Left colon (tissue), 2 donors: Measurements from ENCODE around the gene PFN3. TPM values are rescaled to one million over a fixed set of nuclear protein-coding genes. Genes with fewer than 3 reads are reported as not detected.

Experiments
- ATAC-seq: fragments of 200-7000 bp; cut with Tn5 transposase; one replicate; pipeline ENCODE4 v1.9.1; 2020; ENCODE audit warnings: mild to moderate bottlenecking, moderate library complexity
- DNase-seq, 2 donors: peaks; one replicate each; pipeline ENCODE4 v3.0.0-alpha.2; 2020
- intact Hi-C, 2 donors: fragments of 100-400 bp; cut with DNase I in 1 of 2; cut with micrococcal nuclease in 1 of 2; formaldehyde crosslinking; loops; one replicate each; pipeline versions ENCODE4 v1.11.2 to v1.14.0; 2022; cut with DNase I, micrococcal nuclease
- long read RNA-seq: library from polyadenylated mRNA; unstranded; transcript quantifications from one replicate; pipeline ENCODE4 v2.0.0, GENCODE V29; 2021
- total RNA-seq, 2 donors: library from RNA; stranded (reverse); fragmentation: NEBNext Ultra II Directional; extraction: Animal tissue kit (Norgen Biotek cat#: 25700); gene quantifications; one replicate each; pipeline ENCODE4 v1.2.1, GENCODE V29; 2021
- donor health status: DM: no; HTN: no; CAD: no.
- donor health status: DM: yes; HTN: yes; CAD: no.

Gene PFN3, protein sequence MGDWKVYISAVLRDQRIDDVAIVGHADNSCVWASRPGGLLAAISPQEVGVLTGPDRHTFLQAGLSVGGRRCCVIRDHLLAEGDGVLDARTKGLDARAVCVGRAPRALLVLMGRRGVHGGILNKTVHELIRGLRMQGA
- not detected for total RNA-seq
- long read RNA-seq = 0 reads

DNA sequence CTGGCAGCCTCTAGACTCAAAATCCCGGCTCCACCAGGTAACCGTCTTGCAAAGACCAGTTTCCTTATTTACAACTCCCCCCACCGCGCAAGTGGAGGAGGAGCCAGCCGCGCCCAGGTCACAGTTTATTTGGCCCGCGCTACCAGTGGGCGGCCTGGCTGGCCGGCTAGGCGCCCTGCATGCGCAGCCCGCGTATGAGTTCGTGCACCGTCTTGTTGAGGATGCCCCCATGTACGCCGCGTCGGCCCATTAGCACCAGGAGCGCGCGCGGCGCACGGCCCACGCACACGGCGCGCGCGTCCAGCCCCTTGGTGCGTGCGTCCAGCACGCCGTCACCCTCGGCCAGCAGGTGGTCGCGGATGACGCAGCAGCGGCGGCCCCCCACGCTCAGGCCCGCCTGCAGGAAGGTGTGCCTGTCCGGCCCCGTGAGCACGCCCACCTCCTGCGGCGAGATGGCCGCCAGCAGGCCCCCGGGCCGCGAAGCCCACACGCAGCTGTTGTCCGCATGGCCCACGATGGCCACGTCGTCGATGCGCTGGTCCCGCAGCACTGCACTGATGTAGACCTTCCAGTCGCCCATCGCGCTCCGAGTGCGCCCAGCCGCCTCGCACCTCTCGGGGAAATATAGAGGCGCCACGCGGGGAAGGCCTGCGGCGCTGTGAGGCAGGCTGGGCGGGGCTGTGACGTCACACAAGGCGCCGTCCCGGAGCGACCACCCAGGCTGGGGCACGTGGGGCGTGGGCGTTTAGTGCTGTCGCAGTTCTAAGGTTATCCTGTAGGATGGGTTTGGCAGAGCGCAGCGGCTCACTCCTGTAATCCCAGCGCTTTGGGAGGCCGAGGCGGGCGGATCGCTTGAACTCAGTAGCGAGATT lies at the start of gene PFN3:
Gene PFN3 (minus strand): TSS at position 665 of the 872 bp plus-strand sequence. CDS start 85 bp downstream, at position 580.
- ATAC-seq = peak; percentile 44
- intact Hi-C loops = loop anchor here in 1 of 2 donors (5.0 kb wide), 1 partner anchor 52 kb away; no protein-coding TSS in a partner anchor
- peak; percentile 82 to 86 for DNase-seq

DNA sequence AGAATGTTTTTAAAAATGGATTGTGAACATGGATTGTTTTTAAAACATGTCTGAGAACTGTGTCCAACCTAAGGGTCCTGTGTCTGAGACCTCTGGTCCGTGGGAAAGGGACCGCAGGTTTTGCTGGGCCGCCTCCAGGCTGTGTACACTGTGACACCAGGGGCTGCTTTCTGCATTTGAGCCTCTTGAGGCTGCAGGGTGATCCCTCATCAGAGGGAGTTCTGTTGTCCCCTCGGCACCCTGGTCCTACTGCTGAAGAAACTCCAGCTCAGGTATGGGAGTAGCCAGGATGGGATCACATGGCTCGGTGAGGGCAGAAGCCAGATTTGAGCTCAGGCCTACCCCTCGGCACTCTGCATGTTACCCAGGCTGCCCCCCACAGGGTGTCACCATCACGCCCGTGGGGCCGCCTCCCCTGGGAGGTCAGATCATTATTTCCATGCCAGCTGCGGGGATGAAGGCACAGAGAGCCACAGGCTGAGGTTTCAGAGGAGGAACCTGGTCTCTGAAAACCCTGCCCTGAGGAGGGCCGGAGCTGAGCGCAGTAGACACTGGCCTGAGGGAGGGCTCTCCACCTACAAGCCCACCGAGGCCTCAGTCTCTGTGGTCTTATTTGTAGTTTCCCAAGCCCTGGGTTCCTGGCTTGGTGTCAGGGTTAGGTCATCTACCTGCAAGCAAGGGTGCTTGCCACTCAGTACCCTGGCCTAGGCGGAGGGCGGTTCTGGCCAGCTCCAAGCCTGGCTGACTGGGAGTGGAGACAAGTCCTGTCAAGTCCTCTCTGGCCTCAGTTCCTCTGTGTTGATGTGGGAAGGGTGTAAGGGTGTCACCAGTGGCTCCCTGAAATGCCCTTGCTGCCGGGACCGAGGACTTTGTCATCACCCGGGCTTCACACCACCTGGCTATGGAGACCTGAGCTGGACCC lies 48.9 kb upstream of the PFN3 start:
- ATAC-seq = no peak
- DNase-seq = no peak
- intact Hi-C loops = loop anchor here (5.0 kb wide), 3 partner anchors 47 to 132 kb away; partner anchors contain the start of gene PFN3 (in 1 of the 2)

DNA sequence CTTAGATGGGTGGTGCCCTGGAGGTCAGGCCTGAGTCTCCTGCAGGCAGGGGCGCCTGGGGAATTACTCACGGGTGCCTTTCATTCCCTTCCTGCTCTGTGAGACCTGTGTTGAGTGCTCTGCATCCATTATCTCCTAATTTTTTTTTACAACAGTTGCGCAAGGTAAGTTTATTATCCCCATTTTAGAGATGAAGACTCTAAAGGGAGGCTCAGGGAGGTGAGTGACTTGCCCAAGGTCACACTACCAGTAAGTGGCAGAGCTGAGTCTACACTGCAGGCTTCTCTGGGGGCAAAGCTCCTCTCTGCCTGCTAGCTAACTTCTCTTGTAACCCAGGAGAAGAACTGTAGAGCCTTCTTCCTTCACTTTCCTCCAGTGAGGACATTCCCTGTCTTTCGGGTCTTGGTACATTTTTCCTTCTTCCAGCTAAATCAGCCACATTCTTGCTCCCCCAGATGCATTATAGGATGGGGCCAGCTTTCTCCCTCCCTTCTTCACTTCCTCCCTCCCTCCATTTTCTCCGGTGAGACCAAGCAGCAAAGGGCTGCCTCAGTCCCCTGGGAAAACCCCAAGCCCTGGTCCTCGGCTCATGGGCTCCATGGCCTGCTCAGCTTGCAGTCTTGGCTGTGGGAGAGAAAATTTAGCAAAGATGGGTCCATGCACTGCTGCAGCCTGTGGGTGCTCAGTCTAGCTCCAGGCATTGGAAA lies 47.9 kb upstream of the PFN3 start:
- intact Hi-C loops = no loop called here
- ATAC-seq = no peak
- no peak for DNase-seq

DNA sequence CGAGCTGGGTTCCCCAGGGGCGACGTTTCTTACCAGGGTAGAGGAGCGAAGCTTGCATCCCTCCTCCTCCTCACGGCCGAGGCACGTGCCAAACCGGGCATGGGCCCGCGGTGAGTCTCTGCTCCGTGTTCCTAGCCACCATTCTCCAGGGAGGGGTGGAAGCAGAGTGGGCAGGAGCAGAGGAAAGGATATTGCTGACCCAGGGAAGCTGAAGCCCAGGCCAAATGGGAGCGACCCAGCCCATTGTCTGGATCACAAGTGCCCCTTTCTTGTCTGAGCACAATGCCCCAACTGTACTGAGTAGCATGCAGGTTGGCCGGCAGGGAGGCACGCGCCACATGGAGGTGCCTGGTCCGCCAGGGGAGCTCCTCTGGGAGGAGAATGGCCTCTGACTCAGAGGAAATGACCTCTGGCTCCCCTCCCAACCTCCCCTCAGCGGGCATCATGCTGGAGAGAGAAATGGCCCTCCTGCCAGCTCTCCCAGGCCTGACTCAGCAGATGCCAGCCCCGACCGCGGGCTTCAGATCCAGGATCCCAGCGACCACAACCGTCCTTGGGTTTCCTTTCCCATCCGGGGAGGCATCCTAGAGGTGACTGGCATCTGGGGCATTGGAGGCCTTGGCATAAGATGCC lies 47.3 kb upstream of the PFN3 start:
- peak; percentile 46 to 48 for DNase-seq
- intact Hi-C loops = no loop called here

DNA sequence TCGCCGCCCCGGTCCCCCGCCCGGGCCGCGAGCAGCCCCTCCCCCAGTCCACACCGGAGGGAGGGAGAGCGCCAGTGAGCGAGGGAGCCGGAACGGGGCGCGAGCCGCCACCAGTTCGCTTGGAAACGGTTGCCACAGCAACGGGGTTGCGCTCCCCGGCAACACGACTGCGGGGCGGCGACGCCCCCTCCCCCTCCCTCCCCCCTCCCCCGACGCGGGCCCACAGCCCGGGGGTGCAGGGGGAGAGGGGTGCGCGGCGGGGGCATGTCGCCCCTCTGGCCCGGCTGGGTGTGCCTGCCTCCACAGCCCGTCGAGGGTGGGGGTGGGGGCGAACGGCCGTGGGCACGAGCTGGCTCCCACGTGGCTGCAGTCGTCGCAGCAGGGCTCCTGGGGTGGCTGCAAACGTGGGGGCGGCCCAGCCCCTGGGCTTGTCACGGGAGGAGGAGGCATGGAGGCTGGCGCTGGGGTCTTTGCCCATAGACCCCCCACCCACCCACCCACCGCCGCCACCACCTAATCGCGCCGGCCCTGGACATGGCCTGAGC lies 46.7 kb upstream of the PFN3 start:
- intact Hi-C loops = no loop called here
- DNase-seq (peak; percentile 67 to 73), ATAC-seq (peak; percentile 21)

More for the DNA sequence above, 47.3 kb upstream of the PFN3 start:
- peak; percentile 20 for ATAC-seq

DNA sequence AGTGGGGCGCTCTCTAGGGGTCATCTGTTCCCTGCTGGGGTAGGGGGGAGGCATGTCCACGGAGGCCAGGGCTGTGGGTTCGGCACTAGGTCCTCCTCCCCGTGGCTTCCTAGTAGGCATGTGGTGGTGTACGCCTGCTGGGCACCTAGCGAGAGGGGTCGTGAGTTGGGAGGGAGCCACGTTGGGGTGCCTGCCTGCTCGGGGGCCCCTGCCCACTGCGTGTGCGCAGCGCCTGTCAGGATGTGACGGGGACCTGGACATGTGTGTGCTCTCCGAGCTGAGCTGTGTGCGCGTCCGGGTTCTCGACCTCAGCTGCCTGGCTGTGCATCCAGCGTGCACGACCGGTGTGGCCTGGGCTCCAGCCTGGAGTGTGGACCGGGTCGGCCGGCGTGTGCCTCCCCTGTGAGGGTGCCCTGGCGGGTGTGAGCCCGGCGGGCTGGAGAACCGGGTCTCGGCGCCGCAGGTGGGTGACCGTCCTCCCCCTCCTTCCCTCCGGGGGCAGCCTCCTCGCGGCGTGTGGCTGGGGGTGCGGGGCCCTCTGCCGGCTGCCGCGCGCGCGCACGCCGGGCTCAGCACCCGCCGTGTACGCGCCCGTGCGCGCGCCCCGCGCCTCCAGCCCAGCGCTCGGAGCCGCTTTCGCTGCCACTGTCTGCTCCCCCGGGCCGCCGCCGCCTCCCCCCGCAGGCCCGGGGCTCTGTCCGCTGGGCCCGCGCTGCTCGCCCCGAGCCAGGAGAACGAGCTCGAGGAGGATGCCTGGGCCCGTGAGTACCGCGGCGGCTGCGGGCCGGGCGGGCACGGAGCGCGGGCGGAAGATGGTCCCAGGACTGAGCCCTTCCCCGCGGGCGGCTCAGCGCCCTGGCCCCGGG lies 46.0 kb upstream of the PFN3 start, which contains the start of gene PRR7:
Gene PRR7 (plus strand): TSS at position 615 of the 866 bp plus-strand sequence. CDS start 8,254 bp downstream, outside the sequence.
- intact Hi-C loops = no loop called here

DNA sequence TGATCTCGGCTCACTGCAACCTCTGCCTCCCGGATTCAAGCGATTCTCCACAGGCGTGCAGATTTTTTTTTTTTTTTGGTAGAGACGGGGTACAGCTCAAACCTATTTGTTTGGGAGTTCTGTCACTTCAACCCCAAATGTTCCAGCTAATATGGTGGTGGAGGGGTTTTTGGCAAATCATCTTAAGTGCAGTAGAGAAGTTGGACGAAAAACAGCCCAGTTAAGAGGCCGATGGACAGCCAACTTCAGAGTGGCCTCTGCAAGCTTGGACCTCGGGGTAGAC lies 45.4 kb upstream of the PFN3 start:
- ATAC-seq (no peak), DNase-seq (no peak)
- intact Hi-C loops = no loop called here

More for the DNA sequence above, 46.0 kb upstream of the PFN3 start, which contains the start of gene PRR7:
- peak; percentile 49 to 74 for DNase-seq
- peak; percentile 69 for ATAC-seq

DNA sequence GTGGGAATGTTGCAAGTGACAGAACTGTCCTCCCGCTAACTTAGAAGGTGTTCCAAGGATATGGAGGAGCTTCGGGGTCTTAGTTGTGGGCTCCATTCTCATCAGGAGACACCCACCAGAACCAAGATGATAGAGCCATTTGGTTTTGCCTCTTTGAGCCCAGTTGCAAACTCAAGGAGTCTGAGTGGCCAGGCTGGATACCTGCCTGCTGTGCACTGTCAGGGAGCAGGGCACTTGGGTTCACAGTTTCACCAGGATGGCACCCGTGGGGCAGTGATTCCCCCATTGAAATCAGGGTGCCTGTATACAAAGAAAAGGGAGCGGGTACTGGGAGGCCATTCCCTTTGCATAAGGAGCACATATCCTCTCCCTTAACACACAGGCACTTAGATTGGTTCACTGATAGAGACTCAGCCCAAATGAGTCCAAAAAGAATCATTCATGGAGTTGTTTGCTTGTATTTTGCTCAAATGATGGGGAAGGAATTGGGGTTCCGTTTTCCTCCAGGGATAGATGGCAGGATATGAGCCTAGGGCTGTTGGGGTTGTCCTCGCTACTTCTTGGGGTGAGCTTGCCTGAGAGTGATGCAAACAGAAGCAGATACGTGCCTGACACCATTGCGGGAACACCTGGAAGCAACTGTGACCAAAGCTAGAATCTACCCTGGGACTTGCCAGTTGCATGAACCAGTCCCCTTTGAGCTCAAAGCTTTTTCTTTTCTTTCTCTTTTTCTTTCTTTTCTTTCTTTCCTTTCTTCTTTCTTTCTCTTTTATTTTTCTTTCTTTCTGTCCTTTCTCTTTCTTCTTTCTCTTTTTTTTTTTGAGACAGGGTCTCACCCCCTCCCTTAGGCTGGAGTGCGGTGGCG lies 44.8 kb upstream of the PFN3 start:
- intact Hi-C loops = no loop called here
- DNase-seq (no peak), ATAC-seq (no peak)

DNA sequence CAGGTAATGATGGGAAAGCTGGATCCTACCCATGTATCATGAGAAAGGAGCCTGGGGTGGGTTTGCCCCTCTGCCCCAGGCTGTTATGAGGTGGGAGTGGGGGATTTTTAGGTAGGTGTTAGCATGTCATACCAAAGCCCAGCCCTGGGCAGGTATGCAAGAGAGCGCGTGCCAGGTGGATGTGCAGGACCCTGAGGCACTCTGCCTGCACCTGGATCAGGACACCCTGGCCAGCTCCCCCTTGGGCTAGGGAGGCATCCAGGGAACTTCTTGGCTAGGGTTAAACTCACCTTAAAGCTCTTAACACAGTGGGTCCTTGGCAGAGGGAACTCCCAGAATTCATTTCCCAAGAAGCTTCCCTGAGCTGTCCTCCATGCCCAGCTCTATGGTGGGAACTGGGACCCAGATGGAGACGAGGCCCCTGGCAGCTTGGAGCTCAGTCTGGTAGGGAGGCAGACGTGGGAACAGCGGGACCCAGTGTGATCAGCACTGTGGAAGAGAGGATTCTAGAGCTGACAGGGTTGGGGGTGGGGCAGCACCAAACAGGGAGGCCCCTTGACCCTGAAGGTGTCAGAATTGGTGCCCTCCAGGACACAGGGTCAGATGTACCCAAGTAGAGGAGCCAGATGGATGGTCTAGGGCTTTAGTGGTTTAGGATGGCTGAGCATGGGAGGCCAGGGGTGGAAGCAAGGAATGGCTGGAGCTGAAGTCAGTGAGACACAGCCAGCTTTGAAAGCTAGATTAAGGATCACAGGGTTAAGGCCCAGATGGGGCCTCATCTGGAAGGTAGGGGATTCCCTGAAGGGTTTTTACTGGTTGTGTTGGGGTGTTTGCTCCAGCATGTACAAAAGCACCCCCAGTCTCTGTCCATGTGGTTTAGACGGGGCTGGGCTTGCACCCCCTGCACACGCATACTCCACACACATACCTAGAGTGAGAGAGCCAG lies 43.9 kb upstream of the PFN3 start:
- intact Hi-C loops = no loop called here
- no peak for DNase-seq
- no peak for ATAC-seq

DNA sequence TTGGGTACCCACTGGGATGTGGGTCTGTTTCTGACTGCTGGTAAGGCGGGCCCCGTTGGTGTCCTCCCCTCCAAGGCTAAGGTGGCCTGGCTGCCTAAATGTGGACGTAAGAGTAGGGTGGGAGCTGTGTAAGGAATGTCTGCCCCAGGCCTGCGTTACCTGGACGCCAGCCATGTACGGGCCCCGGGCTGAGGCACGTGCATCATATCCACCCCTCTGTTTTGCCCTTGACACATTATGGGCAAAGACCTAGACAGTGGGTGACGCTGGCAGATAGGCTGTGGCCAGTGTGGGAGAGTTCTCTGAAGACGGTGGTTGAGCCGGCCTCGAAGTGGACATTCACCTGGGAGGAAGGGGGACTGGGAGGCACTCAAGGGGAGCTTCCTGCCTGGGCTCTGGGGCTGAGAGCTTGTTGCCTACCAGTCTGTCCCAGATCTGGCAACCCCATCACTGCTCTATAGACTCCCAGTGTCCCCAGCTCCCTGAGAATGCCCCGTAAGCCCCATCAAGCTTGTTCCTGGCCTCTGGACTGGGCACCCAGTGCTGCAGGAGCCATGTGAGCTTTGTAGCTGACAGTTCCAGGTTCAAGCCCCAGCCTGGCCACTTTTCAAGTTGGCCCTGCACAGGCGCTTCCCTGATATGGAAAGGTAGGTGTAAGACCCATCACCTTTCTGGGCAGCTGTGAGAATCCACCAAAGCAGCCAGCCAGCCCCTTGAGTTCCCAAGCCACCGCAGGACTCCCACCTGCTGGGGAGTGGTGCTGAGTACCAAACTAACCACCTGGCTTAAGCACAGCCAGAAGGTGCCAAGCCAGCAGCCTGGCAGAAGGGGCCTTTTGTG lies 42.9 kb upstream of the PFN3 start:
- intact Hi-C loops = no loop called here
- DNase-seq (peak in 1 of 2 donors; percentile 7), ATAC-seq (no peak)

DNA sequence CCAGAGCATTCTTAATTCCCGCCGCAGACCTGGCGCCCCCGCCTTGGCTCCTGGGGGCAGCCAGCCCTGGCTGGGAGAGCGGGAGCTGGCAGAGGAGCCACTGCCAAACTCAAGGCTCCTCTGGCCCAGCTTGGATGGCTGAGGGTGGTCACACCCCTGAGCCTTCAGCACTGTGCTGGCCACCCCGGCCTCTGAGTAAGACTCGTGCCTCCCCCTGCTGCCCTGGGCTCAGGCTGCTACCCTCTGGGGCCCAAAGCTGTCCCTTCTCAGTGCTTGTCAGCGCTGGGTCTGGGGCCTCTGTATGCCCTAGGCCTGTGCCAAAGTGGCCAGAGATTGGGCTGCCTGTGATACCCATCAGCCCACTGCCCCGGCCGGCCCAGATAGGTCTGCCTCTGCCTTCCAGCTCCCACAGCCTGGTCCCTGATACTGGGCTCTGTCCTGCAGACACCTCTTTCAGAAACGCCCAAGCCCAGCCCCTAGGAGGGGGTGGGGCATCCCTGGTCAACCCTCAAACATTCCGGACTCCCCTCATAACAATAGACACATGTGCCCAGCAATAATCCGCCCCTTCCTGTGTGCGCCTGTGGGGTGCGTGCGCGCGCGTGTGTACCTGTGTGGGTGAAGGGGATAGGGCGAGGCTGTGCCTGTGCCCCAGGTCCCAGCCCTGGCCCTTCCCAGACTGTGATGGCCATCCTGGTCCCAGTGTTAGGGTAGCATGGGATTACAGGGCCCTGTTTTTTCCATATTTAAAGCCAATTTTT lies 41.8 kb upstream of the PFN3 start:
- ATAC-seq (no peak), DNase-seq (peak in 1 of 2 donors; percentile 8)
- intact Hi-C loops = no loop called here

DNA sequence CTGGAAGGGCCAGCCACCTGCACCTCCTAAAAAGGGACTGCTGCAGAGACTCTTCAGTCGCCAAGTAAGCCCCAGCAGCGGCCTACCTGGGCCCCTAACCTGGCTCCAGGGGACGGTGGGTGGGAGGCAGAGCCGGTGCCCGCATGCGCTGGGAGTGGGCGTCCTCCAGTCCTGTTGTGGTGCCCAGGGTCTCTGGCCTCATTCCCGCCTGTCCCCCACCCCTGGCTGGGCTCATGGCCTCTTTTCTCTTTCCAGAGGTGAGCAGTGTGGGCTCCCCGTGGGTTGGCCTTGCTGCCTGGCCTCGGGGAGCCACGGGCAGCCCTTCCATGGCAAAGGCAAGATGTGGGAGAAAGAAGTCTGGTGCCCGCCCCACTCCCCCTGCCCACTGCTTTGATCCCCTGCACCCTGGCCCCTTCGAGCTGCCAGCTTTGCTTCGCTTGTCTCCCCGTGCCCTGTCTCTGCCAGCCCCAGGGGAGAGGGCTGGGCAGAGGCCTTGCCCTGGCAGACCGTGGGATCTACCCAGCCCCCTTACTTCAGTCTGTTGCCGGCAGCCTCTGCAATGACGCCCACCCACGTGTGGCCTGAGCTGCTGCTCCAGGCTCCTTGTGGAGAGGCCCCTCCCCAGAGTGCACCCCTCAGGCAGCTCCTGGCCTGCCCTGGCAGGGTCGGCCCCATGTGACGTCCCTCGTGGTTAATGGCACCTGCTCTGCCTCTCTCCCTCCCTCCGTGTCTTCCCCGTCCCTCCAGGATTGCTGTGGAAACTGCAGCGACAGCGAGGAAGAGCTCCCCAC lies 40.7 kb upstream of the PFN3 start:
- intact Hi-C loops = no loop called here
- DNase-seq = no peak

More for the DNA sequence above, 40.7 kb upstream of the PFN3 start:
- ATAC-seq = no peak
